GM18873 (cell line): Measurements from ENCODE around the gene EDDM3A.
"Not testable (repeated sequence)": the region's sequence is repeated elsewhere in the genome, so short reads cannot be mapped to it uniquely, and the experiment has no call there.

ENCODE experiments used
- ATAC-seq: cut with Tn5 transposase; IDR thresholded peaks from one replicate; pipeline ENCODE4 v1.9.1; 2021; ENCODE audit warnings: mild to moderate bottlenecking, moderate library complexity, moderate number of reproducible peaks; ENCODE audit not compliant: unreplicated experiment, low FRiP score

Gene EDDM3A

GRCh38 chr14:20745571-20746358 lies at the start of gene EDDM3A:
Gene EDDM3A, plus strand, starts transcription at chr14:20745887. Its CDS starts 1,694 bp downstream, at chr14:20747581.
- ATAC-seq: no peak

- no peak for ATAC-seq
Measured at GRCh38 chr14:20696764-20697163, 48.9 kb upstream of the EDDM3A start.

GRCh38 chr14:20697273-20698017 lies 48.2 kb upstream of the EDDM3A start:
- ATAC-seq: no peak

GRCh38 chr14:20698018-20698329 lies 47.7 kb upstream of the EDDM3A start:
- no peak for ATAC-seq

- no peak for ATAC-seq
Measured at GRCh38 chr14:20698934-20699333, 46.8 kb upstream of the EDDM3A start.

GRCh38 chr14:20699931-20700330 lies 45.8 kb upstream of the EDDM3A start:
- no peak for ATAC-seq

GRCh38 chr14:20700965-20701364 lies 44.7 kb upstream of the EDDM3A start:
- not testable (repeated sequence) for ATAC-seq

- ATAC-seq: no peak
Measured at GRCh38 chr14:20706657-20707355, 38.9 kb upstream of the EDDM3A start.

GRCh38 chr14:20707622-20708021 lies 38.1 kb upstream of the EDDM3A start:
- no peak for ATAC-seq

GRCh38 chr14:20711261-20711660 lies 34.4 kb upstream of the EDDM3A start:
- ATAC-seq: no peak

GRCh38 chr14:20711685-20712084 lies 34.0 kb upstream of the EDDM3A start:
- ATAC-seq: no peak

- ATAC-seq: no peak
Measured at GRCh38 chr14:20712904-20713303, 32.8 kb upstream of the EDDM3A start.

- no peak for ATAC-seq
Measured at GRCh38 chr14:20714593-20715250, 31.0 kb upstream of the EDDM3A start.

- no peak for ATAC-seq
Measured at GRCh38 chr14:20719777-20720176, 25.9 kb upstream of the EDDM3A start.

- no peak for ATAC-seq
Measured at GRCh38 chr14:20720741-20721140, 24.9 kb upstream of the EDDM3A start.

GRCh38 chr14:20722016-20722415 lies 23.7 kb upstream of the EDDM3A start:
- no peak for ATAC-seq

GRCh38 chr14:20723488-20723887 lies 22.2 kb upstream of the EDDM3A start:
- no peak for ATAC-seq

- ATAC-seq: not testable (repeated sequence)
Measured at GRCh38 chr14:20726121-20726520, 19.6 kb upstream of the EDDM3A start.

- no peak for ATAC-seq
Measured at GRCh38 chr14:20726531-20726930, 19.2 kb upstream of the EDDM3A start.

GRCh38 chr14:20730891-20731290 lies 14.8 kb upstream of the EDDM3A start:
- ATAC-seq: no peak

GRCh38 chr14:20732477-20732876 lies 13.2 kb upstream of the EDDM3A start:
- no peak for ATAC-seq
